Measurements from ENCODE around the gene ZNF697.
A peak's percentile ranks its signal among the peaks of the same experiment; 100 is the strongest.

ZNF697 gene

DNA sequence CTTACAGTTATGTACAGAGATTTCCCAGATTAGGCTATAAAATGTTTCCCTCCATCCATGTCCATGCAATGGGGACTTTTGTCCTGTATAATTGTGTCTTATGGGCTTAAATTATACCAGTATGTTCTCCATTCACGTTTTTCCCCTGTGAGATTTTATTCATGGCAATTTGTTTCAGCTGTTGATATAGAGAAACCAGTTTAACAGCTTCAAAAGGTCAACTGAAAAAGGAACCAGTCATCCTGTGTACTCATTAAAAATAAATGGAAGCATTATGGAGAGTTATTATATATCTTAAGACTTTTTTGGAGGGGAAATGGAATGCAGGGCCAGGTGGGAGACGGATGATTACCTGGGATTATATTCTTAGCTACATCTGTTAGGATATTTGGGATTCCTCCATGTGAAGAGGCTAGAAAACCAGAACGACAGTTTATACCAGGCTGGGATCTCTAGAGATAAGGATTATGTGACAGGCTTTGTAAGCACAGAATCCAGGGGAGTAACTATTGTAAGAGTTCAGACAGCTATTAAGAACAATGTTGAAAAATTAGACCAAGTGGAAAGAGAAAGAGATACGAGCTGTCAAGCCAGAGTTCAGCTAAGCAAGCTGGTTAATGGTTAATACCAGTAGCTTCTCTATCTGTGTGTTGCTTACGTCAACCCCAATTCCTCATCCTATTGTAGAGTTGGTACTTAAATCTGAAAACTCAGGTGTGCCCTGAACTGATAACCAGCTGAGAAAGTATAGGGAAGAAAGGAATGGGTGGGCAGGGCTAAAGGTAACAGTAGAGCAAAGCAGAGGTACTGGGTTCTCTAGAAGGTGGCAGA, 12.4 kb upstream of the ZNF697 start:
- DNase-seq, result no peak

DNA sequence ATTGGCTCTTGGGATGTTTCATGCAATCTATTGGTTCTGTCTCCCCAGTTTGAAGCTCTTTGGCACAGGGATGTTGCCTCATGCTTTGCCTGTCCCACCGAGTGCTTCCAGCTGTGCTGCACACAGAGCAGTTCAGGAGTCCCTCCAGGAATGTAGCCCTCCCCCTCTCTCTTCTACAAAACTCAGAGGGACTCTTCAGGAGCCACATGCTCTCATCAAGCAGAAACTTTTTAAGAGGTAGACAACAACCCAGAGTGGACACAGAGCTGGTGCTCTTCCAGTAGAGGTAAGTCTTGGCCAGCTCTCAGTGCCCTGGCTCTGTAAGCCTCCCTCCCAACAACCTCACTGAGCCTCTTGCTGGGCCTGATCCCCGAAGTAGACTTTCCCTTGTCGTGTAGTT, 11.6 kb upstream of the ZNF697 start:
- no peak for DNase-seq

DNA sequence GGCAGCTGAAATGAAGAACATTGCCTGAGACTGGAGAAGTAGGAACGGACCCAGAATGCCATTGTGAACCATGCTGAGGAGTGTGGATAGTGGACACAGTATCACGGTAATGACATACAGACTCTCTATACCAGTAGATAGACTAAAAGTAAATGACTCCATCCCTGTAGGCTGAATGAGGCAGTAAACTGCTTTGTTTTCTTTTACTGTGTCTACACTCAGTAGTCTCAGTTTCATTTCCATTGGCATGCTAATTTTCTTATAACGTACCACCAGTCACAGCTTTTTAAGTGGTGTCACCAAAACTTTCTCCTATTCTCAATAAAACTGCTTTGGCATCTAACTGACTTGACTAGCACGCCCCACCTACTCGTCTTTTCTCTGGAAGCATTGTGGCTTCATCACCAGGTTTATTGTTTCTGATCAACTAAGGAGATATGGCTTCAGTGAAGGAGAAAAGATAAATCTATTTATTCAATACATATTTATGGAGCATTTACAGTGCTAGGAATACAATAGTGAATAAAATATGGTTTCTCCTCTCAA, 8.4 kb upstream of the ZNF697 start:
- no peak for DNase-seq

DNA sequence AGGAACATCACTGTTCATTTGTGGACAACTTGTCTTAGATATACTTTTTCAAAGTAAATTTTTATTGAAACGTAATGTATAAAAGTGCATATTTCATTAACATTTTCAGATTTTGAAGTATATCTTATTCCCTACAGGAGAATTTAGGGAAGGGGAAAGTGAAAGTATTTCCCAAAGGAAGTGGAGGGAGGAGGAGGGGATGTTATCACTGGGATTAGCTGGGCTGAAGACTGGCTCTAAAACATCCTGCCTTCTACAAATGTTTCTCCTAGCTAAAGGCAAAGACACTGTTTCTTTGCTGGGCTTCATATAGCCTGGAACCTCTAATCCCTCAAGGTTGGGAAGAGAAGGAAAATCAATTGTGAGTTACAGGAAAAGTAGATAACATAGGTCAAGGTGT, 7.1 kb upstream of the ZNF697 start:
- no peak for DNase-seq

DNA sequence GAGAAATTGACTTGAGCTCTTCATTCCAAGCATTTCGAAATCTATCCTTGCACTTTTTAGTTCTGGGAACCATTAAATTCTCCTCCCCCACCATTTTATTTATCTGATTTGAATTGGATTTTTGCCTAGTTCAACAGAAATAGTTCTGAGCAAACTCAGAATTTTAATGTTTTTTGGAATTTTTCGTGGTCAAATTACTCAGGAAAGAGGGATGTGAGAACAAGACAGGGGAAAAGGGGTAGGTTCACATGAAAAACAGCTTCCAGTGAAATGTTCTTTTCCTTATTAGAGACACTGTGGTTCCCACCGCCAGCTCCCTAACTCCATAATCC, 5.7 kb upstream of the ZNF697 start:
- no peak for DNase-seq

DNA sequence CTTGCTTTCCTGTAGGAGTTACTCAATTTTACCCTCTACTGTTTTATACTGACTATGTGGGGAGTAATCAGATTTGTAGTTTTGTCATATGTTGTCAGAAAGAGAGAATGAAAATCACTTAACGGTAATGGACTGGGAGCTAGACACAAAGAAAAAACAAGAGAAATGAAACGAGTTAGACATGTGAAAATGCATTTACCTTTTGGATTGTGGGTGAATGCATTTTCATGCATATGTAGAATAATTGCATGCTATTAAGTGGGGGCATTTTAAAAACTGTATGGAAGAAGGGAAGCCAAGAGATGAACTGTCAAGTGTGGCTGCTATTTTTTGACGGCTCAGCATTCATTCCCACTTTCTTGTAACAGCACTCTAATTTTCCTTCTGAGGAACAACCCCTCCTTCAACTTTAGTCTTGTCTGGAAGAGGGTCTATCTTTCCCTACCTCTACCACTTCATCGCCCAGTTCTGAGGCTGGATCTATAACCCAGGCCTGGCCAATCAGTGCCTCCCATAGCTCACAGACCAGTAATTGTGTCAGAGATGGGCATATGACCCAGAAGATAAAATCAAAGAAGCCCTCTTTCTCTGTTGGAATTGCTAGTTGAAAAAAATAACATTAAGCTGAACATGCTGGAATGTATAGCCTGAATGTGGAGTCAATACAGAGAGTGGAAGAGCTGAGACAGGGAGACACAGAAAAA, 5.2 kb upstream of the ZNF697 start:
- no peak for DNase-seq

DNA sequence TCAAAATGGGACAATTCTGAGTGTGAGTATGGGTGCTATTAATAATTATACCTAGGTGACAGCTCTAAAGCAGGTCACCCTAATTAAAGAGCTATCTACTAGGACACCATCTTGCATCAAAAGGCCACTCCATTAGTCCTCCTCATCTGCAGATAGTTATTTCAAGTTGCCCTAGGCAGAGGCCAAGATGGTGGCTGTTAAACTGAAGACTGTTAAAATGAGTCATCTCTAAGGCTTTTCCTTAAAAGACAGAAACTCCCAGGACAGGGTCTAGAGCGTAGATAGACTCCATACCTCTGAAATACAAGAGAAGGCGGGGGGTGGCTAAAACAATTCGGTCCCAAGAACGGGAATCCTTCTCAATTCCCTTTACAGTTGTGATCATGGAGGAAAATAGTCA, 4.5 kb upstream of the ZNF697 start:
- no peak for DNase-seq

DNA sequence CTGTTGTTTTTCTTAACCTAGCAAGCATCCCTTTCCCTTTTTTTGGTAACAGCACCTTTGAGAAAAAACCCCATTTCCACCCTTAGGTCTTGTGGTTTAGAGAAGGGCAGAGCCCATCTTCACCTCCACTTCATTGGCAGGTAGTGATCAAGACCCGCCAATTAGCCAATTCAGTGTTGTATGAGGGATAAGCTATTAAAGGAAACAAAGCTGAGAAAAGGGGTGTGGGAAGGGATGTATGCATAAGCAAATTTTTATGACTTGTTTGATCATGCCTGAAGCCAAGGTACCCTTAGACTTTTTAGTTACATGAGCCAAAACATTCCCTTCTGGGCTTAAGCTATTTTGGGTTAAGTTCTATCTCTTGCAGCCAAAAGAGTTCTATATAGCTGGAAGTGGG, 3.6 kb upstream of the ZNF697 start:
- DNase-seq, result no peak

DNA sequence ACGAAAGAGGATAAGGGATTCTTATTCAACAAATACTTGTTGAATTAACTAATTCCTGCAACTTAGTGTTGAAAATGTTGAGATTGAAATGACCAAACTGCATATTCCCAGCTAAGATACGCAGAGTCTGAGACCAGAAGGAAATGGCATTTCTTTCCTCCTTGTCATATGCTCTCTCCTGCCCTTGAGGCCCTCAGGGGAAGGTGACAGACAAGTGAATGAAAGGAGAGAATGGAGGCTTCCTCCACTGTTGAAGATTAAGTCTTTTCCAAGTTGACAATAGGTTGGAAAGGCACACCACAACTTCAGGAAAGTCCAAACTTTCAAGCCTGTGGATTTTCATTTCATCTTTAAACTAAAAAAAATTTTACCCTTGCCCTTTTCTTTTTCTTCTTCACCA, 3.1 kb upstream of the ZNF697 start:
- DNase-seq, result no peak

DNA sequence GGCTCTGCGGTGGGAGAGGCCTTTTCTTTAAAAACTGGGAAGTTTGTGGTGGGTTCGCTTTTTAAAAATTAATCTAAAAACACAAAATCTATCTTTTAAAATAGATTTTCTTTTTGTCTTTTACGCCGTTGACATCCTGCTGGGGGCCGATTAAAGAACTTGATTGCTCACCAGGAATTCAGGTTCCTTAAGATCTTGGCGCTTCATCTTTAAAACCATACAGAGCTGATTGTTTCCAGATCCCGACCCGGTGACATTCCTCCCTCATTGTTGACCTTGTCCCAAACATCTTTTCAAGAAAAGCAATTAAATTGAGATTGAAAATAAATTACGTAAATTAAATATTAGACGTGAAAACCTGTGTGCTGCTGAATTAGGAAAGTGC, 546 bp upstream of the ZNF697 start:
- no peak for DNase-seq

DNA sequence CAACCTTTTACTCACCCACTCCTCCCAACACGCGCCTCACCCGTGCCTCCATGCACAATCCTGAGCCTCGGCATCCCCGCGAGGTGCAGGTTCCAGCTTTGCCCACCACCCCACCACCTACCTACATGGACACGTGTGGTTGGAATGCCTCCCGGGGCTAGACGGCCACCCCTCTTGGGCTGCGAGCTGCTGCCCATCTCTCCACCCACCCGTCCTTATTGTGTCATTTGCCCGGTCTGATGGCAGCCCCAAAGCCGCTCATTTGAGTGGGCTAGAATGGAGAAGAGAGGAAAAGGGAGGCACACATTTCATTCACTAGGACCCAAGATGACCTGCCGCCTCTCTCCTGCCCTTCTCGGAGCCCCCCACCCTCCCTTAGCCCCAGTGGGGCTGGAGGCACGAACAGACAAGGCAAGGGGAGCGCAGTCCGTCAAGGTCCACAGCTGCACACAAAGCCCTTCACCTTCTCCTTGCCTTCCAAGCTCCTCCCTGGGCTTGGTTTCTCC, 785 bp downstream of the ZNF697 start:
- peak in 1 of 2 experiments; percentile 20 for DNase-seq

DNA sequence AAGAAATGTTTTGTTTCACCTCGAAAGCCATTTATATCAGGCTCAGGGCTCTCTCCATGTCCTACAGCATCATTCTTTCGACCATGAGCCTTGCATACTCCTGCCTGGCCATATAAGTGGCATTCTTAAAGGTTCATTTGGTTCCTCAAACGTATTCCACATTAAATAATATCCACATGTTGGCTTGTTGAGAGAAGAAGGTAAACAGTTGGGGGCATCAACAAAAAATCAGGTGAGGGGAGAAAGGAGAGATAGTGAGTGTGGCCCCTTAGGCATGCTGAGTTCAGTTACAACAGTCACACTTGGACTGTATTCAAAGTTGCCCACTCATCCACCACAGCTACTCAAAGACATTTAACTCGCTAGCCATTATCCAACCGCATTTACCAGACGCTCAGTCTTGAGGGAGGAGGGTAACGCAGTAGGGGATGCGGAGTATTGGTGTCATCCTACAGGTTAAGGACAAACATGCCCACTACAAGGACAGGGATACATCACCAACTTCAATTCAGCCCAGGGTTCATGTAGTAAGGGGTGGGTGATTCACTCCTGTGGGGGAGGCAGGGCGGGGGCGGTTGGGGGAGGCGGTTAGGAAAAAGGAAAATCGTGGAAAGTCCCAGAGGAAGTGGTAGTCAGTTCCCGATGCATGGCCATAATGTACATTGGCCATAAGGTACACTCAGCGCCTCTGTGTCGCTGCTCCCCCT, 1.4 kb downstream of the ZNF697 start:
- DNase-seq, result no peak

DNA sequence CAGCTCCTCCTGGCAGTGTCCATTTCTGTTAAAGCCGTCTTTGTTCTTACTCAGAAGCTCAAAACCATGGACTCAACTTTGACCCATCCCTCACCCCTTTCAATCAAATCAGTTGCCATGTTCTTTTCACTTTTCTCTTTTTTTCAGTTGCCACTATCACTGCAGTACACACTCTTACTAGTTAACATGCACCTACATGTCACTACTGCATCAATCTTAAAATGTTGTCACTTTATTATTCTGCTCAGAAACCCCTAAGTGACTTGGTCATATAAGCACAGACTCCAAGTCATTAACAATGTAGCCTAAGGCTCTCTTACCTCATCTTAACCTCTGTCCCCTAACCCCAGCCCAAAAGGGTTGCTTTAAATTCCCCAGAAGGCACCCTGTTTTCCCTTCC, 9.0 kb downstream of the ZNF697 start:
- DNase-seq, result no peak

DNA sequence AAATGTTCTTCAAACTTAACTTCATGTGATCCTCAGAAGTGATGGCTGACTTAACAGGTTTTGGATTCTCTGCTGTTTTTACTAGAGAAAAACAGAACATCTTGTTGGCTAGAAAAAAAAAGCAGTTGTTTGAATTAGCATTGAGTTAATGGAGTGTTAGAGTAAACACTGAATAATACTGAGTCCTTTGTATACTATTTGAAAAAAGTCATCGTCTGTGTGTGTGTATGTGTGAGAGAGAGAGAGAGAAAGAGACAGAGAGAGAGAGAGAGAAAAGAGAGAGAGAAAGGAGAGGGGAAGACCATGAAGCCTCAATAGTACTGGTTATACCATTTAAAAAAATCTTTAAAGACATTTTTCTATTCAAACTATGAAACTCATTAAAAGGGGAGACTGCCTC, 10.4 kb downstream of the ZNF697 start:
- no peak for DNase-seq

DNA sequence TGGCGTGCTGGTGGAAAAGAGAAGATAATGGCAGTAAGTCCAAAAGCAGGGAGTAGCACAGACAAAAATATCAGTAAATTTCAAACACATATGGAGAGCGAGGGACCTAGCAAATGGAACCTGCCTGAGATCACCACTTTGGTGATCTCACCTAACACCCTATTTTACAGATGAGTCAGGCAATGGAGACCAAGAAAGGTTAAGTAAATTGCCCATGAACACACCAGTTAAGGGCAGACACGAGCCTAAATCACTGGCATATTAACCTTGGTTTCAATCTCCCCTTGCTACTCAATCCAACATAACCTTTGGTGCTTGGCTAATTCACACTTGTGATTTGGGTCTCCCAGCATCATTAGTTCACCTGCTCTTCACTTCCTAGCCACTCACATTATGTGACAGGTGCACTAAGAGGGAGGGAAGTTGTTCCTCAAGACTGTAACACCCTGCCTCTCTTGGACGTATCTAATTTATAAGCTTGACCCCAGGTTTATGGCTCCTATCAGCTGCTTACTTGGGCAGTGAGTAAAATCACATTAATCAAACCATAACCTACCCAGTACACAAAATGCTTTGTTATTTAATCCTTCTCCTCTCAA, 11.5 kb downstream of the ZNF697 start:
- DNase-seq, result no peak

DNA sequence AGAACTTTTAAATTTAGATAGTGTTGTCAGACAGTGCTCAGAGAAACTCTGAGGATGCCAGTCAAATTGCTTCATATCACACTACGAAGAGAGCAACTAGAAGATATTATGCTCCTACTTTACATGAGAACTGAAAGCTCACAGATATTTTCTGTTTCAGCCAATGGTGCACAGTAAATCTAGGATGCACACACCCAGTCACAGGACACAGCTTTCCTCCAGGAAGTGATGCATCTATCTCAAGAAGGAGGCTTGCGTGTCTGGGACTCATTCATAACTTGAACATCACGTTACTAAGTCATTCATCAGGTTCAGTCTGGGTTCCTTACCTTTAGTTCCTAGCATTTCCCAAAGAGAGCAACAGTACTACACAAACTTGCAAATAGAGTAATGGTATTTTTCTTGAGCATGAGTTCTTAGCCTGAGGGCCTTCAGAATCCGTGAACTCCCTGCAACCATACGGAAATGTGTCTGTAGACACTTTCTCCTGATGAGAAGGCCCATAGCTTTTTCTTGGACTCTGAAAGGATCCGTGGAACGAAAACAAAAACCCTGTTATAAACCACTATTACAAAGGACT, 12.2 kb downstream of the ZNF697 start:
- no peak for DNase-seq

DNA sequence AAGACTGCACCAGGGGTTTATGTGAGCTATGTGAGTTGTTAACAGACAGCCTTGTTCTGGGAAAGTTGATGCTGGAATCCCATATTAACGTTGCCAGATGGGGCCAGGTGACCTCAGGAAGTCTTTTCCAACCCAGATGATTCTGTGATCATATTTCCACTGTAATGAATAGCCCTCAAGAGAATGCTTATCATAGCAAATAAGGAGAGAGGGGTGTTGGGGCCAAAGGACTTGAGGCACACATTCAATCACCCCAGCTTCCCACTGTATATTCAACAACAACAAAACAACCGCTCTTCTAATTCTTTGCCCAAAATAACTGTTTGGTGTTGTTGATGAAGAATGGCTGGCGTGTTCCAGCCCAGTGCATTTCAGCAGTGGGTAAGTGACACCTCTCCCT, 14.1 kb downstream of the ZNF697 start:
- no peak for DNase-seq

DNA sequence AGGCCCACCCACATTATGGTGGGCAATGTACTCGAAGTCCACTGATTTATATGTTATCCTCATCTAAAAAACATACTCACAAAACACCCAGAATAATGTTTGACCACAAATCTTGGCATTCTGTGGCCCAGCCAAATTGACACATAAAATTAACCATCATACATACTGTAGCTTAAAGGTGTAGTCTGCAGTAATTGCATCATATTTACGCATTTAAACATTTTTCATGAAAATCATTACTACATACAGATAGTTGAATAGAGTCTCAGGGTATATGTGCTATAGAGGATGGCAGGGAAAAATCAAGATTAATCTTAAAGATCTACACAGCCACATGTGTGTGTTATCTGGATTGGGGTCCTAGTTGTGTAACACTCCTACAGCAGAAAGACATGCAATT, 14.5 kb downstream of the ZNF697 start:
- no peak for DNase-seq

DNA sequence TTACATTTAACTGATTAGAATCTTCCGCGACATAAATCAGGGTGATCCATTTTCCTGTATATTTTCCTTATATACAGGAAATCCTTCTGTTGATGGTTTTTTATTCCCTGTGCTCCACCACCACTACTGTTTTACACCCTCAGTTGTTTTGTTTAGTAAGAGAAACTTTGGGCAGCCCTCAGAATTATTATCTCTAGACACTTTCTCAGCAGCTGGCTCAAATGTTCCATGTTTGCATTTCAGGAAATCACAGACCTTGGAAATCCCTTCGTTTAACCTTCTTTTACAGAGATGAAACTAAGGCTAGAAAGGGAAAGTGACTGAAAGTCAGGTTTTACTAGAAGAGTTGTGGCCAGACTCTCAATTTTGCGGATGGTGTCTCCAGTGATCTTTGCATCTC, 15.2 kb downstream of the ZNF697 start:
- DNase-seq, result no peak

DNA sequence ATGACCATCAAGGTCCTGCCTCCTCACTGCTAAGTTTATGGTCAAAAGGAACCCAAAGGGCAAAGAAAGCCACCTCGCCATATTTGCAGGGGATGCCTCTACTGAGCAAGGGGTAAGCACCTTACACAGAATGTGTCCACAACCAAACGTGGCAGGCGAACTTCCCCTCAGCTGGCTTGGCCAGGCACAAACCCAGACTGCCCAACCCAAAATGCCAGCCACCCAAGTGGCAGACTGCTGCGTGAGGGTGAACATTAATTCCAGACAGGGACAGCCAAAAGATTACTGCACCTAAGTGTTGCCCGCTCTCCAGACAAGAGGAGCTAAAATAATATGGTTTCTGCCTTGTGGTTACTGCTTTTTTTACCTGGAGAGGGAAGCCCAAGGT, 16.0 kb downstream of the ZNF697 start:
- no peak for DNase-seq

DNA sequence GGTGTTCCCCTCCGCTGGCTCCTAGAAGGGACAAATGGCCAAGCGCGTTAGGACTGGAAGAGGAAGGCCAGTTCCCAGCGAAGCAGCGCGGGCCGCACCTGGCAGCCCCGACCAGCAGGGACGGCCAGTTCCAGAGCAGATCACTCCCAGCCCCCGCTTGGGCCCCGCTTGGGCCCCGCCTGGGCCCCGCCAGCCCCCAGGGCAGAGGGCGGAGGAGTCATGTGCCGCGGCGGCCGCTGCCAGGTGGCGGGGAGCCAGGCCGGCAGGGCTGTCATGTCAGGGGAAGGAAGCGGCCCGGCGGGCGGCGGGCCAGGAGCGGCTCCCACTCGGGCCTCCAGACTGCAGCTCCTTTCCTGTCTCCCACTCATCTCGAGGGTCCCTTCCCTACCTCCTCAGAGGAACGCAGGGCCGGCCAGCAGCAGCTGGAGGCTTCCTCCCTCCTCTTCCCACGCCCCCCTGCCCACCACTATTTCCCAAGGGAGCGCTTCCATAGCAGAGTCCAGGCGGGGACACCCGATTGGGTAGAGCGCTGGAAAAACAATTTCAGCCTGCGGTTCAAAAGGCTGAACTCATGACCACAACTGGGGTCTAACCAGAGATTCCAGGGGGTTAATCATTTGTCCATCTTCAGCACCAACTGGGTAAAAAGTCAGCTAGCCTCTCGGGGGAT, 16.5 kb downstream of the ZNF697 start:
- DNase-seq, result no peak

DNA sequence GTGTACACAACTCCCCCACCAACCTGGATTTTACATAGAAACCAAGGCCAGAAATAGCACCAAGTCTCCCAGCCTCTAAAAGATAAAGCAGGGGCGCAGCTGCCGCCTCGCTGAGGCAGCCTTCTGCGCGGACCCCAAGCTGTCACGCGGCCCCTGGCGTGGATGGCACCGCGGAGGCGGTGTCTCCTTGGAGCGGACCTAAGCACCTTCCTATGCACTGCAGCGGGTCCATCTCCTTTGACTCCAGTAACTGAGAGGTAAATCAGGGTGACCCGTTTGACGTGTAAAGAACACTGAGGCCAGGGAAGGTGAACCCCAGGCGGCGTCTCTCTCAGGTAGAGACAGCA, 17.0 kb downstream of the ZNF697 start:
- DNase-seq, result no peak

All from activated T-cell treated with anti-CD3 and anti-CD28 coated beads, Interleukin-2, amount 50 U/mL, for 48 hours (primary cell).